Astrocyte (in vitro differentiated cells and primary cell): ENCODE measurements around the gene GAB1. TPM values are rescaled to one million over a fixed set of nuclear protein-coding genes. Genes with fewer than 3 reads are reported as not detected.
"Not testable (repeated sequence)": the region's sequence is repeated elsewhere in the genome, so short reads cannot be mapped to it uniquely, and the experiment has no call there.

ENCODE experiments used
- DNase-seq: peaks from one replicate; pipeline ENCODE4 v3.0.0-alpha.2; 2010; ENCODE audit warnings: low read depth
- FAIRE-seq: peaks from 2 replicates; lab custom pipeline; 2011; peaks lifted over from hg19 to GRCh38; lab: Jason Lieb, UNC
- H2AFZ ChIP-seq: 2 replicates; pipeline ENCODE4 v1.6.0; 2012; ENCODE audit warnings: low read depth, low read length, inconsistent platforms
- H3K27ac ChIP-seq: 2 replicates; pipeline ENCODE4 v1.5.1; 2011; ENCODE audit warnings: low read depth, low read length, inconsistent platforms
- H3K27me3 ChIP-seq: 2 replicates; pipeline ENCODE4 v1.6.0; 2011; ENCODE audit warnings: low read length, inconsistent platforms; ENCODE audit not compliant: insufficient read depth
- H3K36me3 ChIP-seq: 2 replicates; pipeline ENCODE4 v1.5.1; 2011; ENCODE audit warnings: low read length, inconsistent platforms; ENCODE audit not compliant: insufficient read depth
- H3K4me1 ChIP-seq: 2 replicates; pipeline ENCODE4 v1.5.1; 2011; ENCODE audit warnings: low read length, inconsistent platforms; ENCODE audit not compliant: insufficient read depth
- H3K4me2 ChIP-seq: 2 replicates; pipeline ENCODE4 v1.6.0; 2012; ENCODE audit warnings: low read length, inconsistent platforms
- H3K4me3 ChIP-seq: 2 replicates; pipeline ENCODE4 v1.5.1; 2011; ENCODE audit warnings: low read depth, mild to moderate bottlenecking, low read length, inconsistent platforms; ENCODE audit not compliant: insufficient read depth
- H3K79me2 ChIP-seq: 2 replicates; pipeline ENCODE4 v1.6.0; 2012; ENCODE audit warnings: mild to moderate bottlenecking, low read length, inconsistent platforms; ENCODE audit not compliant: insufficient read depth
- H3K9ac ChIP-seq: 2 replicates; pipeline ENCODE4 v1.6.0; 2012; ENCODE audit warnings: mild to moderate bottlenecking, low read length, inconsistent platforms
- H3K9me3 ChIP-seq: 2 replicates; pipeline ENCODE4 v1.5.1; 2012; ENCODE audit warnings: low read depth, mild to moderate bottlenecking, low read length, inconsistent platforms; ENCODE audit not compliant: insufficient read depth
- H4K20me1 ChIP-seq: 2 replicates; pipeline ENCODE4 v1.6.0; 2012; ENCODE audit warnings: low read length, inconsistent platforms; ENCODE audit not compliant: insufficient read depth
- H3K27ac Mint-ChIP-seq: one replicate; pipeline ENCODE4 v1.8.0; 2021; ENCODE audit warnings: mild to moderate bottlenecking, mixed read lengths; ENCODE audit not compliant: unreplicated experiment
- H3K27me3 Mint-ChIP-seq: one replicate; pipeline ENCODE4 v1.8.0; 2021; ENCODE audit warnings: low read depth, mixed read lengths; ENCODE audit not compliant: unreplicated experiment
- H3K36me3 Mint-ChIP-seq: one replicate; pipeline ENCODE4 v1.8.0; 2021; ENCODE audit warnings: low read depth, mixed read lengths; ENCODE audit not compliant: unreplicated experiment
- H3K4me1 Mint-ChIP-seq: one replicate; pipeline ENCODE4 v1.8.0; 2021; ENCODE audit warnings: low read depth, mixed read lengths; ENCODE audit not compliant: unreplicated experiment
- H3K4me3 Mint-ChIP-seq: one replicate; pipeline ENCODE4 v1.8.0; 2021; ENCODE audit warnings: mild to moderate bottlenecking, moderate library complexity, mixed read lengths; ENCODE audit not compliant: unreplicated experiment
- H3K9me3 Mint-ChIP-seq: one replicate; pipeline ENCODE4 v1.8.0; 2021; ENCODE audit warnings: mild to moderate bottlenecking, mixed read lengths; ENCODE audit not compliant: unreplicated experiment
- CTCF ChIP-seq: IDR thresholded peaks from 2 replicates; pipeline ENCODE4 v1.5.1; 2011; ENCODE audit warnings: low read depth, mild to moderate bottlenecking, inconsistent platforms, low read length, moderate library complexity; ENCODE audit not compliant: insufficient read depth
- EZH2 ChIP-seq: IDR thresholded peaks from 2 replicates; pipeline ENCODE4 v1.6.1; 2012; ENCODE audit warnings: mild to moderate bottlenecking, low read length, inconsistent platforms; ENCODE audit not compliant: insufficient read depth
- total RNA-seq: library from RNA; stranded (reverse); gene quantifications from 2 replicates; pipeline ENCODE4 v1.2.1, GENCODE V29; 2021

GAB1 gene
- total RNA-seq, 1 donor from 2014 or later, result 12.4 TPM

DNA sequence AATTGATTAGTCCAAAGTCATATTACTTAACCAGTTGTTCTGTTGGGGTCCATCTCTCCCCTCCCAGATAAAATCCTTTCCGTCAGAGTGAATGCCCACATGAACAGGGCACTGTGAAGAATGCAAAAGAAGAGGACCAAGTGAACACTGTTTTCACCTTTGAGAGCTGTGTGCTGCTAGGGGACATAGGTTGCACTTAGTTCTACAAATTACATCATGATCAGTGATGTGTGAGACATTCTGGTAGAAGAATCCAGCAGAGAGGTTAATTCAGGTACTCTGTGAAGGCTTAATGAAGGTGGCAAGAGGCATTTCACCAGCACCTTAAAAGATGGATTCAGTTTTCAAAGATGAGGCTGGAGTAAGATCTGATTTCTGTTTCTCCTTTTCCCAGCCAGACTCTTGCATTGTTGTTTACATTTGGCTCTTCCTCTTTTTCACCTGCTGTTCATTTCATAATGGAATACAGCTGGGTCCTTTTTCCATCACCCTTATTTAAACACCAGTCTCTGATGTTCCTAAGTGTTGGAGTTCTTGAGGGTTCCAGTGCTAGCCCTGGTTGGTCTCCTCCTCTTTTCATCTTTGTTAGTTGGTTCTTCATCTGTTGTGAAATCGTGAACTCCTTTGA, 10.9 kb downstream of the GAB1 start:
- peaks cover 17% of the 10 kb centered on the region for H3K4me1 Mint-ChIP-seq
- H2AFZ ChIP-seq, result no peak overlapping the region

GRCh38 chr4:143348233-143349077, 11.8 kb downstream of the GAB1 start:
- FAIRE-seq, result no peak
- H3K9me3 ChIP-seq, result no peaks in the 10 kb centered on the region
- Mint-ChIP-seq H3K9me3 (no peaks in the 10 kb centered on the region), H3K4me1 (peaks cover 24% of the 10 kb centered on the region), H3K27ac (no peak overlapping the region), H3K36me3 (no peaks in the 10 kb centered on the region), H3K4me3 (no peak overlapping the region), H3K27me3 (no peaks in the 10 kb centered on the region)
- H3K4me2 ChIP-seq, result no peak overlapping the region
- H3K9ac ChIP-seq, result no peak overlapping the region
- H3K79me2 ChIP-seq, result peaks cover 5% of the 10 kb centered on the region
- no peaks in the 10 kb centered on the region for H3K36me3 ChIP-seq
- no peaks in the 10 kb centered on the region for H4K20me1 ChIP-seq
- no peak overlapping the region for H3K27ac ChIP-seq
- H3K4me3 ChIP-seq, result no peak overlapping the region
- DNase-seq, result no peak
- H3K4me1 ChIP-seq, result peaks cover 10% of the 10 kb centered on the region
- TF ChIP-seq CTCF, result no peak
- TF ChIP-seq EZH2, result no peak
- H3K27me3 ChIP-seq, result no peaks in the 10 kb centered on the region
- no peak overlapping the region for H2AFZ ChIP-seq

More for the DNA sequence above, 10.9 kb downstream of the GAB1 start:
- Mint-ChIP-seq H3K4me3 (no peak overlapping the region), H3K9me3 (no peaks in the 10 kb centered on the region), H3K27ac (no peak overlapping the region), H3K27me3 (no peaks in the 10 kb centered on the region), H3K36me3 (no peaks in the 10 kb centered on the region)
- H3K9me3 ChIP-seq, result no peaks in the 10 kb centered on the region
- H3K9ac ChIP-seq, result no peak overlapping the region
- FAIRE-seq, result no peak
- DNase-seq, result no peak
- no peaks in the 10 kb centered on the region for H3K36me3 ChIP-seq
- H3K79me2 ChIP-seq, result peaks cover 9% of the 10 kb centered on the region
- H4K20me1 ChIP-seq, result no peaks in the 10 kb centered on the region
- no peak overlapping the region for H3K27ac ChIP-seq
- H3K4me1 ChIP-seq, result peaks cover 10% of the 10 kb centered on the region
- TF ChIP-seq CTCF, result no peak
- no peaks in the 10 kb centered on the region for H3K27me3 ChIP-seq
- H3K4me2 ChIP-seq, result no peak overlapping the region
- H3K4me3 ChIP-seq, result no peak overlapping the region

- not testable (repeated sequence) for H2AFZ ChIP-seq, H3K27me3 Mint-ChIP-seq, H3K27ac ChIP-seq, H3K4me3 ChIP-seq, H3K4me1 ChIP-seq, H3K79me2 ChIP-seq, H3K36me3 ChIP-seq, H4K20me1 ChIP-seq, H3K9ac ChIP-seq, H3K27me3 ChIP-seq, H3K36me3 Mint-ChIP-seq, H3K9me3 ChIP-seq, DNase-seq, H3K9me3 Mint-ChIP-seq, FAIRE-seq, H3K4me3 Mint-ChIP-seq, H3K27ac Mint-ChIP-seq, H3K4me2 ChIP-seq
- peaks cover 22% of the 10 kb centered on the region for H3K4me1 Mint-ChIP-seq
Measured at GRCh38 chr4:143349858-143350527, 13.3 kb downstream of the GAB1 start.
